Measurements from ENCODE around the gene FAU. TPM values are rescaled to one million over a fixed set of nuclear protein-coding genes. Genes with fewer than 3 reads are reported as not detected.

FAU gene
- total and polyA plus RNA-seq, 9 of the 15 experiments (the other 6 are each of a cell fraction or from before 2014, with no cell fraction given): 433 to 1,827 (median 942) TPM

- no peak for TF ChIP-seq RBM14 (IDR thresholded peaks at IDR 0.05; ENCODE audit: borderline replicate concordance, insufficient read depth, low read depth, low read length)
- peak; percentile 26; the same call in 1 of the 2 replicates for TF ChIP-seq CBFB (CRISPR knock-in tag; IDR thresholded peaks at IDR 0.05)
- no peak for TF ChIP-seq CHD4 (IDR thresholded peaks at IDR 0.05; ENCODE audit: insufficient read depth, insufficient replicate concordance, low read depth, low read length, poor library complexity, severe bottlenecking)
- 0 out of 2 replicates have a peak, but pooled peaks have one; percentile 36 for TF ChIP-seq RB1 (IDR thresholded peaks at IDR 0.05; ENCODE audit: low read depth)
- TF ChIP-seq TARDBP (IDR thresholded peaks at IDR 0.05): peak; percentile 14; the same call in 1 of the 2 replicates
- TF ChIP-seq GTF2B (IDR thresholded peaks at IDR 0.05; ENCODE audit: extremely low read depth, insufficient read length): no peak
- no peak for TF ChIP-seq ZNF140 (CRISPR knock-in tag; IDR thresholded peaks at IDR 0.05)
- TF ChIP-seq NRF1 (conservative IDR thresholded peaks at IDR 0.05 in 1 of 2, IDR thresholded peaks at IDR 0.05 in 1 of 2): peak; percentile 49 to 54
- TF ChIP-seq ZNF354B (CRISPR knock-in tag; IDR thresholded peaks at IDR 0.05): no peak
- no peak for TF ChIP-seq HLTF (IDR thresholded peaks at IDR 0.05)
- TF ChIP-seq ATF6 (CRISPR knock-in tag; IDR thresholded peaks at IDR 0.05): 0 out of 2 replicates have a peak, but pooled peaks have one; percentile 34
- peak; percentile 4 for TF ChIP-seq PRDM10 (IDR thresholded peaks at IDR 0.05; ENCODE audit: partially characterized antibody)
- TF ChIP-seq SMARCA5 (IDR thresholded peaks at IDR 0.05): no peak
- TF ChIP-seq MED1 (CRISPR knock-in tag; IDR thresholded peaks at IDR 0.05; ENCODE audit: borderline replicate concordance): no peak
- TF ChIP-seq MAZ (CRISPR knock-in tag; conservative IDR thresholded peaks at IDR 0.05 in 1 of 2, IDR thresholded peaks at IDR 0.05 in 1 of 2): peak in 1 of 2 experiments; percentile 47; a peak in 1 of 4 replicates
- TF ChIP-seq BRF1 (IDR thresholded peaks at IDR 0.05; ENCODE audit: borderline replicate concordance, extremely low read depth, insufficient read length): no peak
- peak; percentile 46; the same call in 1 of the 2 replicates for TF ChIP-seq ZNF740 (CRISPR knock-in tag; IDR thresholded peaks at IDR 0.05)
- no peak for TF ChIP-seq ZNF740 (tag; IDR thresholded peaks at IDR 0.05)
Observed at GRCh38 chr11:65132988-65133700, 11.2 kb upstream of the FAU start (continued).
